NCI-H1436 (cell line): Measurements from ENCODE around the gene CLRN3.

ENCODE experiments used
- DNase-seq: peaks from one replicate; lab custom pipeline; 2025; lab: John Stamatoyannopoulos, UW

CLRN3 gene

GRCh38 chr10:127919418-127920271, 26.9 kb upstream of the CLRN3 start:
- no peak for DNase-seq

- no peak for DNase-seq
Measured at GRCh38 chr10:127918572-127918971, 25.8 kb upstream of the CLRN3 start.

GRCh38 chr10:127916826-127917225, 24.1 kb upstream of the CLRN3 start:
- no peak for DNase-seq

- DNase-seq: no peak
Measured at GRCh38 chr10:127915324-127915723, 22.6 kb upstream of the CLRN3 start.

- DNase-seq: no peak
Measured at GRCh38 chr10:127913368-127913759, 20.6 kb upstream of the CLRN3 start.

GRCh38 chr10:127912607-127913367, 20.0 kb upstream of the CLRN3 start:
- DNase-seq: no peak

- no peak for DNase-seq
Measured at GRCh38 chr10:127911867-127912257, 19.1 kb upstream of the CLRN3 start.

GRCh38 chr10:127911218-127911866, 18.6 kb upstream of the CLRN3 start:
- no peak for DNase-seq

- DNase-seq: no peak
Measured at GRCh38 chr10:127910464-127910770, 17.7 kb upstream of the CLRN3 start.

GRCh38 chr10:127909716-127910463, 17.1 kb upstream of the CLRN3 start:
- no peak for DNase-seq

- no peak for DNase-seq
Measured at GRCh38 chr10:127908959-127909267, 16.2 kb upstream of the CLRN3 start.

- DNase-seq: no peak
Measured at GRCh38 chr10:127908106-127908958, 15.6 kb upstream of the CLRN3 start.

GRCh38 chr10:127907411-127908105, 14.8 kb upstream of the CLRN3 start:
- DNase-seq: no peak

GRCh38 chr10:127906548-127907377, 14.0 kb upstream of the CLRN3 start, which contains the start of gene PTPRE:
PTPRE (plus strand) TSS chr10:127907103; CDS start chr10:128040882, 133,779 bp downstream.
- no peak for DNase-seq

- no peak for DNase-seq
Measured at GRCh38 chr10:127905848-127906261, 13.1 kb upstream of the CLRN3 start.

GRCh38 chr10:127905001-127905847, 12.5 kb upstream of the CLRN3 start:
- DNase-seq: no peak

- DNase-seq: no peak
Measured at GRCh38 chr10:127904311-127905000, 11.7 kb upstream of the CLRN3 start.

- DNase-seq: no peak
Measured at GRCh38 chr10:127903789-127904188, 11.0 kb upstream of the CLRN3 start.
